Body of pancreas (tissue), 4 donors: ENCODE measurements around the gene MICAL1. TPM values are rescaled to one million over a fixed set of nuclear protein-coding genes. Genes with fewer than 3 reads are reported as not detected.

ENCODE experiments used
- ATAC-seq: fragments of 150-250 bp; one replicate; pipeline ENCODE4 v1.9.1; 2016
- DNase-seq, 4 donors: peaks; one replicate each; pipeline ENCODE4 v3.0.0-alpha.2; 2019
- H3K27ac ChIP-seq, 4 donors: fragments of 200-600 bp; sonication (generic); 1 replicate in 3 of 4; 2 replicates in 1 of 4; pipeline versions ENCODE4 v1.5.1 to v1.6.1; 2016 to 2019; ENCODE audit warnings: mild to moderate bottlenecking in 1 of 4, mixed read lengths in 1 of 4, moderate library complexity in 1 of 4
- H3K27me3 ChIP-seq, 2 donors: fragments of 200-600 bp; sonication (generic); one replicate each; pipeline ENCODE4 v1.6.0; 2016; ENCODE audit warnings: mild to moderate bottlenecking in 1 of 2
- H3K36me3 ChIP-seq, 2 donors: fragments of 200-600 bp; sonication (generic); replicated peaks in 1 of 2; 2 replicates each; pipeline ENCODE4 v1.5.1; 2016; ENCODE audit warnings: low read depth in 2 of 2; ENCODE audit not compliant: insufficient read depth in 1 of 2
- H3K4me1 ChIP-seq: fragments of 200-600 bp; sonication (generic); one replicate; pipeline ENCODE4 v1.6.0; 2016
- H3K4me3 ChIP-seq, 2 donors: fragments of 200-600 bp; sonication (generic); 1 replicate in 1 of 2; 2 replicates in 1 of 2; pipeline ENCODE4 v1.5.1; 2016 to 2019
- H3K9me3 ChIP-seq, 3 donors: fragments of 200-600 bp; sonication (generic); 1 replicate in 2 of 3; 2 replicates in 1 of 3; pipeline ENCODE4 v1.5.1; 2016
- CTCF ChIP-seq, 7 experiments: fragments of 450-650 bp in 4 of 7; fragments of 200-600 bp in 3 of 7; sonication (generic) in 3 of 7; IDR thresholded peaks; one replicate each; pipeline ENCODE4 v1.5.1; 2016 to 2019; ENCODE audit warnings: antibody characterized with exemption in 7 of 7
- POLR2A ChIP-seq, 3 donors: fragments of 450-650 bp; IDR thresholded peaks; one replicate each; pipeline ENCODE4 v1.6.1; 2016; ENCODE audit warnings: antibody characterized with exemption in 3 of 3, mild to moderate bottlenecking in 2 of 3
- WGBS, 2 donors: methylation state at CpG; one replicate each; pipeline ENCODE4 v1.1.5; 2017; 5-methylcytosine and 5-hydroxymethylcytosine counted together
- intact Hi-C: fragments of 100-400 bp; cut with DNase I; formaldehyde crosslinking; loops from one replicate; pipeline ENCODE4 v1.15.1; 2023
- total RNA-seq, 2 donors: library from RNA; depleted of rRNA; stranded (reverse); fragments of >200 nt; gene quantifications; one replicate each; pipeline ENCODE4 v1.1.0, GENCODE V29; 2016

Gene MICAL1
- total RNA-seq, 2 donors from 2014 or later: 16.1 to 26.0 TPM

DNA sequence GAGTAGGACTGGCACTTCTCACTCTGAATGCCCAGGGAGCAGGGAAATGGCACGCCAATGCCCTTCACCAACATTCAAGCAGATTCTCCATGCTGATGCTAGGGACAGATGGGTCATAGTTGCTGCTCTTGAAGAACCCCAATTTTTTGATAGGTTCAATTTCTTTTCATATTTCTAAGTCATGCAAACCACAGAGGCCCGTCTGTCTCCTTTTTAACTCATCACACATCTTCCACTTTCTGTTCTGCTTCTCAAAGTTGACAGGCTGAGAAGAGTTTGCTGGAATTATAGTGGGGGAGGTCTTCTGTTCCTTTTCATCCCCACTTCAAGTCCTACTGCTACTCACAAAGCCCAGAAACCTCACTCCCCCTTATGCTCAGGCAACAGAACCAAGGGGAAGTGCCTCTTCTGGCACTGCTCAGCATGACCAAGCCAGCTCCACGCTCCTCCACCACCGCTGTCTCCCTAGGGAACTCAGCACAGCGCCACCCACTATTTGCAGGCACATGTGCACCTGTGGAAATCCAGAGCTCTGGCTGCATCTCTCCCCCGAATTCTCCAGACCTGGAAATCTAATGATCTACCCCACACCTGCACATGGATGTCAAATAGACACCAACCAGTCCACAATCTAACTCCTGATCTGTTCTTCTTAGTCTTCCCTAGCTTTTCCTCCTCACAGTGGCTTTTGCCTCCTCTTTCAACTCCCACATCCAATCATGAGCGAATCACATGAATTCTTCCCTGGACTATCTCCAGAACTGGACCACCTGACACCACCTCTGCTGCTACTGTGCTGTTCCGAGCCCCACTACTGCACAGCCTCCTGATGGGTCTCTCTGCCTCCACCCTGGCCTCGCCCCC is 16.8 kb upstream of the MICAL1 start:
- no peak overlapping the region for H3K27ac ChIP-seq
- peaks cover 16% of the 10 kb centered on the region for H3K4me1 ChIP-seq
- H3K36me3 ChIP-seq: peaks cover 0 to 6% of the 10 kb centered on the region in 2 donors
- H3K4me3 ChIP-seq: no peak overlapping the region
- 92 to 94% methylated on average over 8 to 9 of the region's 9 CpGs for WGBS, 2 donors
- H3K27me3 ChIP-seq: no peaks in the 10 kb centered on the region
- no peaks in the 10 kb centered on the region for H3K9me3 ChIP-seq
- intact Hi-C loops: no loop called here
- ATAC-seq (no peak), DNase-seq (no peak)
- no peak for TF ChIP-seq POLR2A (IDR thresholded peaks at IDR 0.05)
- TF ChIP-seq CTCF (IDR thresholded peaks at IDR 0.05): no peak

- intact Hi-C loops: no loop called here
- Histone ChIP-seq H3K27ac (no peak overlapping the region), H3K36me3 (peaks cover 0 to 6% of the 10 kb centered on the region in 2 donors), H3K4me3 (no peak overlapping the region), H3K27me3 (no peaks in the 10 kb centered on the region), H3K4me1 (peaks cover 13% of the 10 kb centered on the region), H3K9me3 (no peaks in the 10 kb centered on the region)
- no peak for ATAC-seq
- no peak for TF ChIP-seq POLR2A (IDR thresholded peaks at IDR 0.05)
- no peak for TF ChIP-seq CTCF (IDR thresholded peaks at IDR 0.05)
- no peak for DNase-seq
- 80 to 84% methylated on average over 4 to 5 of the region's 5 CpGs for WGBS, 2 donors
Measured at GRCh38 chr6:109471105-109471810, 15.7 kb upstream of the MICAL1 start.

DNA sequence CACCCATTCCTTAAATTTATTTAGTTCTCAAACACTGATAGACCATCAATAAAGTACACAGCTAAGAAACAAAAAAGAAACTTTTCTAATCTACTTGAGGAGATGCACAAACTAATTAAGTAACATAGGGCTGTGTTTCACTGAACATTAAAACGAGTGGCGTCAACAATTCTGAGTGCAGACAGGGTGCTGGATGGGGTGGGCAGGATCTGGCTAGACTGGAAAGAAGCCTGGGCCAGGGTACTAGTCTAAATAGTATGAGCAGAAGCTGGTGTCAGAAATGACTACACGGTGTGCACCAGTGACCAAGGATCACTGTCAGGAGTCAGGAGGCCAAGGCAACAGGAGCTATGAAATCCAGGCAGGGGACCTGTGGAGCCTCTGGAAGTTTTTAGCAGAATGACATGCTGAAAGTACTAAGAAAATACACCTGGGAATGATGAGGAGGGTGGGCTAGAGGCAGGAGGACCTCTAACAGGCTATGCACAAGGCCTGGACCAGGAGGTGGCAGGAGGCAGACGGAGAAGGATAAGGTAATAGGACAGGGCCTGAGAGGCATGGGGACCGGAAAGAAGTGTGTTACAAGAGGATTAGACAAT is 14.1 kb upstream of the MICAL1 start:
- Histone ChIP-seq H3K36me3 (peaks cover 0 to 8% of the 10 kb centered on the region in 2 donors), H3K4me3 (no peak overlapping the region), H3K9me3 (no peaks in the 10 kb centered on the region), H3K27ac (no peak overlapping the region), H3K27me3 (no peaks in the 10 kb centered on the region), H3K4me1 (peaks cover 11% of the 10 kb centered on the region)
- no peak for DNase-seq
- intact Hi-C loops: no loop called here
- no peak for ATAC-seq
- no peak for TF ChIP-seq POLR2A (IDR thresholded peaks at IDR 0.05)
- WGBS, 2 donors: 87 to 91% methylated on average over 5 of the region's 5 CpGs

GRCh38 chr6:109467696-109468095 is 12.1 kb upstream of the MICAL1 start:
- Histone ChIP-seq H3K36me3 (peaks cover 0 to 8% of the 10 kb centered on the region in 2 donors), H3K27me3 (no peaks in the 10 kb centered on the region), H3K27ac (no peak overlapping the region), H3K4me3 (no peak overlapping the region), H3K9me3 (no peaks in the 10 kb centered on the region), H3K4me1 (peaks cover 11% of the 10 kb centered on the region)
- WGBS, 2 donors: 94 to 95% methylated on average over 6 of the region's 6 CpGs
- no peak for TF ChIP-seq POLR2A (IDR thresholded peaks at IDR 0.05)
- no peak for TF ChIP-seq CTCF (IDR thresholded peaks at IDR 0.05)
- no peak for ATAC-seq
- intact Hi-C loops: no loop called here
- DNase-seq: no peak
